Hematopoietic multipotent progenitor cell treated with erythropoietin and hydrocortisone succinate and interleukin-3 and kit ligand, for 6 days (in vitro differentiated cells): ENCODE data around the gene NLN.
"Not testable (repeated sequence)": the region's sequence is repeated elsewhere in the genome, so short reads cannot be mapped to it uniquely, and the experiment has no call there.

ENCODE experiments used
- DNase-seq: peaks from one replicate; pipeline ENCODE4 v3.0.0-alpha.2; 2015

NLN gene

GRCh38 chr5:65721720-65722574, at the start of gene NLN, which contains the start of gene SGTB:
Gene NLN, plus strand, starts transcription at chr5:65722205. Its CDS starts 169 bp downstream, at chr5:65722374.
Gene SGTB, minus strand, starts transcription at chr5:65722109. Its CDS starts 1,302 bp downstream, at chr5:65720807.
- DNase-seq: peak; percentile 86

GRCh38 chr5:65672796-65673195, 49.2 kb upstream of the NLN start:
- DNase-seq: no peak

- DNase-seq: no peak
These were observed 47.3 kb upstream of the NLN start for GRCh38 chr5:65674749-65675148.

GRCh38 chr5:65676056-65676455, 45.9 kb upstream of the NLN start:
- DNase-seq: peak; percentile 4

- no peak for DNase-seq
These were observed 39.9 kb upstream of the NLN start for GRCh38 chr5:65682148-65682547.

GRCh38 chr5:65693121-65693520, 28.9 kb upstream of the NLN start:
- DNase-seq: no peak

- no peak for DNase-seq
These were observed 26.7 kb upstream of the NLN start for GRCh38 chr5:65695162-65695755.

- DNase-seq: no peak
These were observed 26.1 kb upstream of the NLN start for GRCh38 chr5:65695896-65696295.

GRCh38 chr5:65696892-65697291, 25.1 kb upstream of the NLN start:
- no peak for DNase-seq

GRCh38 chr5:65699338-65699737, 22.7 kb upstream of the NLN start:
- no peak for DNase-seq

- DNase-seq: no peak
These were observed 20.0 kb upstream of the NLN start for GRCh38 chr5:65702036-65702435.

- no peak for DNase-seq
These were observed 17.3 kb upstream of the NLN start for GRCh38 chr5:65704621-65705239.

GRCh38 chr5:65707663-65708062, 14.3 kb upstream of the NLN start:
- DNase-seq: no peak

GRCh38 chr5:65708145-65708544, 13.9 kb upstream of the NLN start:
- DNase-seq: peak; percentile 54

- no peak for DNase-seq
These were observed 3.3 kb upstream of the NLN start for GRCh38 chr5:65718576-65719310.

- peak; percentile 39 for DNase-seq
These were observed 820 bp upstream of the NLN start for GRCh38 chr5:65721050-65721719.

- peak; percentile 76 for DNase-seq
These were observed 784 bp downstream of the NLN start for GRCh38 chr5:65722575-65723403.

GRCh38 chr5:65727491-65728156, 5.6 kb downstream of the NLN start:
- no peak for DNase-seq

- DNase-seq: no peak
These were observed 6.2 kb downstream of the NLN start for GRCh38 chr5:65728218-65728617.

GRCh38 chr5:65730910-65731309, 8.9 kb downstream of the NLN start:
- no peak for DNase-seq

GRCh38 chr5:65732046-65732445, 10.0 kb downstream of the NLN start:
- not testable (repeated sequence) for DNase-seq
